Measurements from ENCODE around the gene ZNF3.

Gene ZNF3

GRCh38 chr7:100088095-100088620, 6.6 kb upstream of the ZNF3 start:
- DNase-seq: no peak

- peak; percentile 99 for DNase-seq
Observed at GRCh38 chr7:100087055-100087750, 5.7 kb upstream of the ZNF3 start.

GRCh38 chr7:100085515-100085914, 4.0 kb upstream of the ZNF3 start:
- no peak for DNase-seq

- DNase-seq: no peak
Observed at GRCh38 chr7:100082978-100083377, 1.5 kb upstream of the ZNF3 start.

GRCh38 chr7:100080907-100081534, 502 bp downstream of the ZNF3 start:
- no peak for DNase-seq

- no peak for DNase-seq
Observed at GRCh38 chr7:100079024-100079560, 2.4 kb downstream of the ZNF3 start.

GRCh38 chr7:100077205-100077604, 4.3 kb downstream of the ZNF3 start:
- no peak for DNase-seq

GRCh38 chr7:100075418-100075817, 6.1 kb downstream of the ZNF3 start:
- DNase-seq: no peak

- no peak for DNase-seq
Observed at GRCh38 chr7:100074841-100075240, 6.7 kb downstream of the ZNF3 start.

GRCh38 chr7:100072462-100072861, 9.1 kb downstream of the ZNF3 start:
- DNase-seq: no peak

GRCh38 chr7:100071018-100071723, 10.4 kb downstream of the ZNF3 start:
- no peak for DNase-seq

GRCh38 chr7:100069991-100070390, 11.5 kb downstream of the ZNF3 start:
- no peak for DNase-seq

- DNase-seq: no peak
Observed at GRCh38 chr7:100066953-100067352, 14.6 kb downstream of the ZNF3 start.

- peak; percentile 73 for DNase-seq
Observed at GRCh38 chr7:100065452-100066186, 15.9 kb downstream of the ZNF3 start.

- DNase-seq: no peak
Observed at GRCh38 chr7:100064162-100064561, 17.4 kb downstream of the ZNF3 start.

GRCh38 chr7:100063376-100063775, 18.1 kb downstream of the ZNF3 start:
- DNase-seq: no peak

- DNase-seq: no peak
Observed at GRCh38 chr7:100061518-100062193, 19.9 kb downstream of the ZNF3 start.

GRCh38 chr7:100059251-100059739, 22.2 kb downstream of the ZNF3 start:
- no peak for DNase-seq

- DNase-seq: no peak
Observed at GRCh38 chr7:100057006-100057405, 24.5 kb downstream of the ZNF3 start.

GRCh38 chr7:100053215-100053614, 28.3 kb downstream of the ZNF3 start:
- peak; percentile 32 for DNase-seq

- DNase-seq: no peak
Observed at GRCh38 chr7:100051611-100052010, 29.9 kb downstream of the ZNF3 start.

Data from fibroblast of skin of right quadriceps (primary cell).